ENCODE measurements around the gene GAD1.

DNA sequence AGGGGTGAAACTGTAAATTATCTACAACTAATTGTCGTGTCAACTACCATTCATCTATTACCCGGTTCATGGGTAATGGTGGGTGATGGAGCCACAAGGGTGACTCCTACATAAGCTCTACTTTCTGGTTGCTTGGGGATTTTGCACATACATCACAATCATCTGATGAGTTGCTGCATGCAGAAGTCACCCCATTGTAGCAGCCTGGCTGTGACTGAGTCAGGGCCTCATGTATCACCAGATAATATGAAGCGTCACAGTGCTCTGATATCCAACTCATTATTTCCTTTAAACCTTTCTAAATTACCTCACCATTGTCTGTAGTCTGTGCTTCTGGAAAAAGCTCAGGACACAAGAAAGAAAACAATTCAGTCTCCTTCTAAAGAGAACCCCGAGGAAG lies 79.9 kb downstream of the GAD1 start:
- TF ChIP-seq CTCF (IDR thresholded peaks at IDR 0.05; ENCODE audit: low read length) (no peak), EZH2 (optimal IDR thresholded peaks at IDR 0.05; ENCODE audit: low read depth, low read length) (no peak)

All from MM.1S (cell line).